HEK293 (cell line): ENCODE results near the gene HK2.

ENCODE experiments used
- CTCF ChIA-PET: fragments of 350-600 bp; formaldehyde crosslinking; extraction: SDS; loops from one replicate; lab custom pipeline; 2021; ENCODE audit warnings: antibody characterized with exemption; lab: Yijun Ruan, JAX
- POLR2A ChIA-PET: fragments of 300-600 bp; formaldehyde crosslinking; extraction: SDS; loops from one replicate; lab custom pipeline; 2020; ENCODE audit warnings: antibody characterized with exemption, inconsistent platforms; lab: Yijun Ruan, JAX
- H3K27ac ChIP-seq: fragments of 200-500 bp; sonication (Bioruptor generic); 2 replicates; pipeline ENCODE4 v1.5.1; 2014; ENCODE audit warnings: low read depth, low read length, control low read depth, inconsistent platforms; ENCODE audit errors: extremely low read depth
- H3K36me3 ChIP-seq, 2 experiments: fragments of 200-500 bp in 1 of 2; sonication (Bioruptor generic) in 1 of 2; 1 replicate in 1 of 2; 2 replicates in 1 of 2; pipeline ENCODE4 v1.5.1; 2014 to 2017; ENCODE audit warnings: inconsistent platforms in 2 of 2, low read length in 2 of 2; ENCODE audit not compliant: control insufficient read depth in 2 of 2, insufficient read depth in 1 of 2
- H3K4me1 ChIP-seq: fragments of 200-500 bp; sonication (Bioruptor generic); 2 replicates; pipeline ENCODE4 v1.5.1; 2014; ENCODE audit warnings: mild to moderate bottlenecking, low read length, inconsistent platforms; ENCODE audit not compliant: control insufficient read depth, insufficient read depth
- H3K4me3 ChIP-seq: 2 replicates; pipeline ENCODE4 v1.5.1; 2011; ENCODE audit warnings: low read depth, mild to moderate bottlenecking, control low read depth, low read length, moderate library complexity
- H3K9me3 ChIP-seq: fragments of 200-500 bp; sonication (Bioruptor generic); 2 replicates; pipeline ENCODE4 v1.5.1; 2014; ENCODE audit warnings: low read depth, low read length, inconsistent platforms; ENCODE audit not compliant: control insufficient read depth, insufficient read depth
- GFI1B ChIP-seq: fragments of 450-650 bp; formaldehyde crosslinking; IDR thresholded peaks from 2 replicates; pipeline ENCODE4 v1.5.1; 2016; ENCODE audit warnings: missing biosample characterization, missing genetic modification characterization
- IKZF3 ChIP-seq: fragments of 450-650 bp; IDR thresholded peaks from 2 replicates; pipeline ENCODE4 v1.5.0; 2018; ENCODE audit warnings: missing biosample characterization, mild to moderate bottlenecking, missing genetic modification characterization, moderate library complexity
- KLF10 ChIP-seq: fragments of 450-650 bp; IDR thresholded peaks from 2 replicates; pipeline ENCODE4 v1.5.1; 2018; ENCODE audit warnings: missing biosample characterization, mild to moderate bottlenecking, missing genetic modification characterization
- KLF16 ChIP-seq: fragments of 450-650 bp; formaldehyde crosslinking; IDR thresholded peaks from 2 replicates; pipeline ENCODE4 v1.5.1; 2017; ENCODE audit warnings: missing biosample characterization, missing genetic modification characterization
- KLF8 ChIP-seq: fragments of 450-650 bp; formaldehyde crosslinking; IDR thresholded peaks from 2 replicates; pipeline ENCODE4 v1.5.1; 2016; ENCODE audit warnings: missing biosample characterization, missing genetic modification characterization
- TRIM28 ChIP-seq: IDR thresholded peaks from 2 replicates; pipeline ENCODE4 v1.6.1; 2011; ENCODE audit warnings: low read length, control low read depth, borderline replicate concordance
- ZBTB44 ChIP-seq: fragments of 450-650 bp; IDR thresholded peaks from 2 replicates; pipeline ENCODE4 v1.5.1; 2018; ENCODE audit warnings: missing biosample characterization, mild to moderate bottlenecking, missing genetic modification characterization
- ZBTB48 ChIP-seq: fragments of 450-650 bp; formaldehyde crosslinking; IDR thresholded peaks from 2 replicates; pipeline ENCODE4 v1.5.1; 2016; ENCODE audit warnings: missing biosample characterization, missing genetic modification characterization
- ZNF19 ChIP-seq: fragments of 450-650 bp; formaldehyde crosslinking; IDR thresholded peaks from 2 replicates; pipeline ENCODE4; 2016; ENCODE audit warnings: missing biosample characterization, missing genetic modification characterization, low read depth
- ZNF2 ChIP-seq: fragments of 450-650 bp; formaldehyde crosslinking; IDR thresholded peaks from 2 replicates; pipeline ENCODE4 v1.5.1; 2016; ENCODE audit warnings: missing biosample characterization, missing genetic modification characterization
- ZNF239 ChIP-seq: fragments of 450-650 bp; formaldehyde crosslinking; IDR thresholded peaks from 2 replicates; pipeline ENCODE4 v1.5.1; 2016; ENCODE audit warnings: missing biosample characterization, missing genetic modification characterization
- ZNF24 ChIP-seq: fragments of 450-650 bp; formaldehyde crosslinking; IDR thresholded peaks from 2 replicates; pipeline ENCODE4 v1.5.1; 2016; ENCODE audit warnings: missing biosample characterization, missing genetic modification characterization
- ZNF266 ChIP-seq: fragments of 450-650 bp; formaldehyde crosslinking; IDR thresholded peaks from 2 replicates; pipeline ENCODE4 v1.5.1; 2016; ENCODE audit warnings: missing biosample characterization, missing genetic modification characterization, low read depth
- ZNF302 ChIP-seq: fragments of 450-650 bp; formaldehyde crosslinking; IDR thresholded peaks from 2 replicates; pipeline ENCODE4 v1.5.1; 2016; ENCODE audit warnings: missing biosample characterization, missing genetic modification characterization, low read depth
- ZNF433 ChIP-seq: fragments of 450-650 bp; formaldehyde crosslinking; IDR thresholded peaks from 2 replicates; pipeline ENCODE4 v1.5.1; 2016; ENCODE audit warnings: missing biosample characterization, missing genetic modification characterization, low read depth
- ZNF510 ChIP-seq: fragments of 450-650 bp; formaldehyde crosslinking; IDR thresholded peaks from 2 replicates; pipeline ENCODE4 v1.5.1; 2018; ENCODE audit warnings: mild to moderate bottlenecking, missing genetic modification characterization, missing biosample characterization; ENCODE audit not compliant: insufficient replicate concordance
- ZNF555 ChIP-seq: fragments of 450-650 bp; formaldehyde crosslinking; conservative IDR thresholded peaks from 2 replicates; pipeline ENCODE4 v1.5.1; 2017; ENCODE audit warnings: missing biosample characterization, mild to moderate bottlenecking, missing genetic modification characterization, inconsistent platforms
- ZNF561 ChIP-seq: fragments of 450-650 bp; IDR thresholded peaks from 2 replicates; pipeline ENCODE4 v1.5.1; 2018; ENCODE audit warnings: missing biosample characterization, missing genetic modification characterization, borderline replicate concordance
- ZNF585B ChIP-seq: fragments of 450-650 bp; formaldehyde crosslinking; IDR thresholded peaks from 2 replicates; pipeline ENCODE4 v1.5.1; 2016; ENCODE audit warnings: missing biosample characterization, missing genetic modification characterization
- ZNF623 ChIP-seq: fragments of 450-650 bp; formaldehyde crosslinking; IDR thresholded peaks from 2 replicates; pipeline ENCODE4 v1.5.1; 2016; ENCODE audit warnings: missing biosample characterization, missing genetic modification characterization
- ZNF626 ChIP-seq: fragments of 450-650 bp; sonication (Bioruptor Pico); formaldehyde crosslinking; IDR thresholded peaks from 2 replicates; pipeline ENCODE4 v1.5.1; 2018; ENCODE audit warnings: missing biosample characterization, missing genetic modification characterization, inconsistent platforms
- ZNF670 ChIP-seq: fragments of 450-650 bp; formaldehyde crosslinking; IDR thresholded peaks from 2 replicates; pipeline ENCODE4 v1.5.1; 2016; ENCODE audit warnings: missing biosample characterization, missing genetic modification characterization, low read depth
- ZNF76 ChIP-seq: fragments of 450-650 bp; formaldehyde crosslinking; IDR thresholded peaks from 2 replicates; pipeline ENCODE4; 2016; ENCODE audit warnings: low read depth, missing biosample characterization, missing genetic modification characterization, borderline replicate concordance
- ZNF843 ChIP-seq: fragments of 450-650 bp; formaldehyde crosslinking; IDR thresholded peaks from 2 replicates; pipeline ENCODE4 v1.5.1; 2016; ENCODE audit warnings: missing biosample characterization, missing genetic modification characterization
- TF ChIP-seq, protein P1 (sequence below): fragments of 450-650 bp; formaldehyde crosslinking; IDR thresholded peaks from 2 replicates; pipeline ENCODE4 v1.5.1; 2016; ENCODE audit warnings: missing biosample characterization, missing genetic modification characterization
- TF ChIP-seq, protein P2 (sequence below): fragments of 450-650 bp; IDR thresholded peaks from 2 replicates; pipeline ENCODE4 v1.5.1; 2018; ENCODE audit warnings: missing biosample characterization, missing genetic modification characterization
- TF ChIP-seq, protein P3 (sequence below): fragments of 450-650 bp; formaldehyde crosslinking; IDR thresholded peaks from 2 replicates; pipeline ENCODE4 v1.5.1; 2016; ENCODE audit warnings: missing biosample characterization, missing genetic modification characterization, low read depth
- TF ChIP-seq, protein P4 (sequence below): fragments of 450-650 bp; formaldehyde crosslinking; IDR thresholded peaks from 2 replicates; pipeline ENCODE4 v1.5.1; 2016; ENCODE audit warnings: missing biosample characterization, missing genetic modification characterization

Gene HK2

GRCh38 chr2:74860079-74860478 lies 26.2 kb downstream of the HK2 start:
- CTCF ChIA-PET: no interaction called here
- peaks cover 12% of the 10 kb centered on the region for H3K4me1 ChIP-seq
- no peak for TF ChIP-seq ZBTB48 (tag by site-specific recombination)
- TF ChIP-seq ZNF626: no peak
- no peak for TF ChIP-seq TRIM28
- TF ChIP-seq ZNF555 (tag by site-specific recombination): no peak
- TF ChIP-seq, protein P1, sequence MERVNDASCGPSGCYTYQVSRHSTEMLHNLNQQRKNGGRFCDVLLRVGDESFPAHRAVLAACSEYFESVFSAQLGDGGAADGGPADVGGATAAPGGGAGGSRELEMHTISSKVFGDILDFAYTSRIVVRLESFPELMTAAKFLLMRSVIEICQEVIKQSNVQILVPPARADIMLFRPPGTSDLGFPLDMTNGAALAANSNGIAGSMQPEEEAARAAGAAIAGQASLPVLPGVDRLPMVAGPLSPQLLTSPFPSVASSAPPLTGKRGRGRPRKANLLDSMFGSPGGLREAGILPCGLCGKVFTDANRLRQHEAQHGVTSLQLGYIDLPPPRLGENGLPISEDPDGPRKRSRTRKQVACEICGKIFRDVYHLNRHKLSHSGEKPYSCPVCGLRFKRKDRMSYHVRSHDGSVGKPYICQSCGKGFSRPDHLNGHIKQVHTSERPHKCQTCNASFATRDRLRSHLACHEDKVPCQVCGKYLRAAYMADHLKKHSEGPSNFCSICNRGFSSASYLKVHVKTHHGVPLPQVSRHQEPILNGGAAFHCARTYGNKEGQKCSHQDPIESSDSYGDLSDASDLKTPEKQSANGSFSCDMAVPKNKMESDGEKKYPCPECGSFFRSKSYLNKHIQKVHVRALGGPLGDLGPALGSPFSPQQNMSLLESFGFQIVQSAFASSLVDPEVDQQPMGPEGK: no peak
- no peak for TF ChIP-seq ZNF585B (tag by site-specific recombination)
- TF ChIP-seq ZNF843 (tag by site-specific recombination): no peak
- no peak for TF ChIP-seq ZNF266
- no peak for TF ChIP-seq GFI1B (tag by site-specific recombination)
- TF ChIP-seq KLF8 (tag by site-specific recombination): no peak
- TF ChIP-seq ZNF19 (tag by site-specific recombination): no peak
- TF ChIP-seq, all 188 proteins: peak for 0
- Histone ChIP-seq H3K27ac (no peak overlapping the region), H3K4me3 (no peak overlapping the region), H3K36me3 (no peaks in the 10 kb centered on the region; a peak in 1 of 3 replicates), H3K9me3 (no peaks in the 10 kb centered on the region)
- POLR2A ChIA-PET: no interaction called here

- peaks cover 12% of the 10 kb centered on the region for H3K4me1 ChIP-seq
- TF ChIP-seq ZNF623 (tag by site-specific recombination): no peak
- no peak for TF ChIP-seq ZNF2 (tag by site-specific recombination)
- TF ChIP-seq IKZF3: no peak
- no peak for TF ChIP-seq ZNF510 (tag by site-specific recombination)
- no peak for TF ChIP-seq ZNF302 (tag by site-specific recombination)
- no peak for TF ChIP-seq ZNF433 (tag by site-specific recombination)
- no peak for TF ChIP-seq ZNF76 (tag by site-specific recombination)
- TF ChIP-seq, protein P2, sequence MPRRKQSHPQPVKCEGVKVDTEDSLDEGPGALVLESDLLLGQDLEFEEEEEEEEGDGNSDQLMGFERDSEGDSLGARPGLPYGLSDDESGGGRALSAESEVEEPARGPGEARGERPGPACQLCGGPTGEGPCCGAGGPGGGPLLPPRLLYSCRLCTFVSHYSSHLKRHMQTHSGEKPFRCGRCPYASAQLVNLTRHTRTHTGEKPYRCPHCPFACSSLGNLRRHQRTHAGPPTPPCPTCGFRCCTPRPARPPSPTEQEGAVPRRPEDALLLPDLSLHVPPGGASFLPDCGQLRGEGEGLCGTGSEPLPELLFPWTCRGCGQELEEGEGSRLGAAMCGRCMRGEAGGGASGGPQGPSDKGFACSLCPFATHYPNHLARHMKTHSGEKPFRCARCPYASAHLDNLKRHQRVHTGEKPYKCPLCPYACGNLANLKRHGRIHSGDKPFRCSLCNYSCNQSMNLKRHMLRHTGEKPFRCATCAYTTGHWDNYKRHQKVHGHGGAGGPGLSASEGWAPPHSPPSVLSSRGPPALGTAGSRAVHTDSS (tag by site-specific recombination): no peak
- TF ChIP-seq, protein P3, sequence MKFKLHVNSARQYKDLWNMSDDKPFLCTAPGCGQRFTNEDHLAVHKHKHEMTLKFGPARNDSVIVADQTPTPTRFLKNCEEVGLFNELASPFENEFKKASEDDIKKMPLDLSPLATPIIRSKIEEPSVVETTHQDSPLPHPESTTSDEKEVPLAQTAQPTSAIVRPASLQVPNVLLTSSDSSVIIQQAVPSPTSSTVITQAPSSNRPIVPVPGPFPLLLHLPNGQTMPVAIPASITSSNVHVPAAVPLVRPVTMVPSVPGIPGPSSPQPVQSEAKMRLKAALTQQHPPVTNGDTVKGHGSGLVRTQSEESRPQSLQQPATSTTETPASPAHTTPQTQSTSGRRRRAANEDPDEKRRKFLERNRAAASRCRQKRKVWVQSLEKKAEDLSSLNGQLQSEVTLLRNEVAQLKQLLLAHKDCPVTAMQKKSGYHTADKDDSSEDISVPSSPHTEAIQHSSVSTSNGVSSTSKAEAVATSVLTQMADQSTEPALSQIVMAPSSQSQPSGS: no peak
- no peak for TF ChIP-seq ZNF561
- no peak for TF ChIP-seq ZBTB44
- TF ChIP-seq ZNF24: no peak
- TF ChIP-seq ZNF626: no peak
- TF ChIP-seq, protein P4, sequence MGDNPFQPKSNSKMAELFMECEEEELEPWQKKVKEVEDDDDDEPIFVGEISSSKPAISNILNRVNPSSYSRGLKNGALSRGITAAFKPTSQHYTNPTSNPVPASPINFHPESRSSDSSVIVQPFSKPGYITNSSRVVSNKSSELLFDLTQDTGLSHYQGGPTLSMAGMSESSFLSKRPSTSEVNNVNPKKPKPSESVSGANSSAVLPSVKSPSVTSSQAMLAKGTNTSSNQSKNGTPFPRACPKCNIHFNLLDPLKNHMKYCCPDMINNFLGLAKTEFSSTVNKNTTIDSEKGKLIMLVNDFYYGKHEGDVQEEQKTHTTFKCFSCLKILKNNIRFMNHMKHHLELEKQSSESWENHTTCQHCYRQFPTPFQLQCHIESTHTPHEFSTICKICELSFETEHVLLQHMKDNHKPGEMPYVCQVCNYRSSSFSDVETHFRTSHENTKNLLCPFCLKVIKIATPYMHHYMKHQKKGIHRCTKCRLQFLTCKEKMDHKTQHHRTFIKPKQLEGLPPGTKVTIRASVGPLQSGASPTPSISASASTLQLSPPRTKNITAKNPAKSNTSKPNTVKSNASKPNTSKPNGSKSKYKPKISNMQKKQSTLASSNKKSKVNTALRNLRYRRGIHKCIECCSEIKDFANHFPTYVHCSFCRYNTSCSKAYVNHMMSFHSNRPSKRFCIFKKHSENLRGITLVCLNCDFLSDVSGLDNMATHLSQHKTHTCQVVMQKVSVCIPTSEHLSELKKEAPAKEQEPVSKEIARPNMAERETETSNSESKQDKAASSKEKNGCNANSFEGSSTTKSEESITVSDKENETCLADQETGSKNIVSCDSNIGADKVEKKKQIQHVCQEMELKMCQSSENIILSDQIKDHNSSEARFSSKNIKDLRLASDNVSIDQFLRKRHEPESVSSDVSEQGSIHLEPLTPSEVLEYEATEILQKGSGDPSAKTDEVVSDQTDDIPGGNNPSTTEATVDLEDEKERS (tag by site-specific recombination): no peak
- no peak for TF ChIP-seq KLF16
- TF ChIP-seq ZNF670 (tag by site-specific recombination): no peak
- no peak for TF ChIP-seq KLF10 (tag by site-specific recombination)
- no peak for TF ChIP-seq ZNF239 (tag by site-specific recombination)
- TF ChIP-seq, all 188 proteins: peak for 0
- Histone ChIP-seq H3K27ac (no peak overlapping the region), H3K36me3 (no peaks in the 10 kb centered on the region; a peak in 1 of 3 replicates), H3K9me3 (no peaks in the 10 kb centered on the region), H3K4me3 (no peak overlapping the region)
- CTCF ChIA-PET: no interaction called here
- POLR2A ChIA-PET: no interaction called here
Measured at GRCh38 chr2:74860521-74860920, 26.6 kb downstream of the HK2 start.
